H1 (cell line): ENCODE data around the gene SLC1A2. TPM values are rescaled to one million over a fixed set of nuclear protein-coding genes. Genes with fewer than 3 reads are reported as not detected.

Experiments
- CTCF ChIA-PET: fragments of 300-600 bp; sonication (Branson Sonifier 250); formaldehyde crosslinking; loops from one replicate; lab custom pipeline; 2021; ENCODE audit not compliant: partially characterized antibody; lab: Charles Lee
- POLR2A ChIA-PET: fragments of 300-600 bp; sonication (Branson Sonifier 250); formaldehyde crosslinking; loops from one replicate; lab custom pipeline; 2021; ENCODE audit warnings: inconsistent platforms; ENCODE audit not compliant: partially characterized antibody; lab: Charles Lee
- DNase-seq, 2 experiments: peaks; one replicate each; pipeline versions ENCODE4 v3.0.0 to v3.0.0-alpha.2; 2010 to 2022; ENCODE audit warnings: low spot score in 2 of 2, low read depth in 1 of 2, mixed read lengths in 1 of 2
- FAIRE-seq: peaks from 2 replicates; lab custom pipeline; 2011; peaks lifted over from hg19 to GRCh38; lab: Jason Lieb, UNC
- H2AFZ ChIP-seq: 2 replicates; pipeline ENCODE4 v1.8.1; 2012; ENCODE audit warnings: low read length, inconsistent platforms
- H2AK5ac ChIP-seq: 2 replicates; pipeline ENCODE4 v1.6.1; 2013; ENCODE audit warnings: low read depth, low read length
- H2BK120ac ChIP-seq: replicated peaks from 2 replicates; pipeline ENCODE3; 2013; ENCODE audit warnings: low read depth, low read length, inconsistent platforms
- H2BK12ac ChIP-seq: 2 replicates; pipeline ENCODE4 v1.6.1; 2013; ENCODE audit warnings: low read depth, low read length
- H2BK15ac ChIP-seq: 2 replicates; pipeline ENCODE4 v1.6.1; 2013; ENCODE audit warnings: low read length
- H2BK20ac ChIP-seq: 2 replicates; pipeline ENCODE4 v1.6.1; 2013; ENCODE audit warnings: low read length
- H2BK5ac ChIP-seq: 2 replicates; pipeline ENCODE4 v1.6.1; 2013; ENCODE audit warnings: low read depth, low read length
- H3K14ac ChIP-seq: 2 replicates; pipeline ENCODE4 v1.6.1; 2013; ENCODE audit warnings: inconsistent platforms; ENCODE audit not compliant: insufficient read length
- H3K18ac ChIP-seq: 2 replicates; pipeline ENCODE4 v1.6.1; 2013; ENCODE audit warnings: low read length; ENCODE audit errors: extremely low read depth
- H3K23ac ChIP-seq: 2 replicates; pipeline ENCODE4 v1.6.1; 2013; ENCODE audit warnings: inconsistent platforms; ENCODE audit not compliant: insufficient read length
- H3K23me2 ChIP-seq: 2 replicates; pipeline ENCODE4 v1.6.1; 2013; ENCODE audit warnings: low read depth, low read length
- H3K27ac ChIP-seq: 2 replicates; pipeline ENCODE4 v1.6.1; 2011; ENCODE audit warnings: low read depth, low read length, inconsistent platforms
- H3K27me3 ChIP-seq, 4 experiments: replicated peaks in 1 of 4; 1 replicate in 1 of 4; 2 replicates in 3 of 4; pipeline versions ENCODE4 v1.6.1 to v1.8.1; 2011 to 2013; ENCODE audit warnings: low read length in 3 of 4, mild to moderate bottlenecking in 3 of 4, inconsistent platforms in 2 of 4, mixed read lengths in 2 of 4, moderate library complexity in 1 of 4; ENCODE audit not compliant: control insufficient read depth in 3 of 4, insufficient read depth in 3 of 4; ENCODE audit errors: extremely low read depth in 1 of 4
- H3K36me3 ChIP-seq, 4 experiments: 2 replicates each; pipeline versions ENCODE4 v1.6.1 to v1.8.1; 2011 to 2013; ENCODE audit warnings: mild to moderate bottlenecking in 4 of 4, low read length in 3 of 4, moderate library complexity in 2 of 4, control low read depth in 1 of 4, inconsistent platforms in 1 of 4; ENCODE audit not compliant: insufficient read depth in 4 of 4, control insufficient read depth in 2 of 4
- H3K4ac ChIP-seq: replicated peaks from 2 replicates; pipeline ENCODE3; 2013; ENCODE audit warnings: low read length, low read depth, mixed read lengths, inconsistent platforms; ENCODE audit not compliant: insufficient read length
- H3K4me1 ChIP-seq, 4 experiments: replicated peaks in 1 of 4; 1 replicate in 1 of 4; 2 replicates in 3 of 4; pipeline versions ENCODE4 v1.6.1 to v1.8.1; 2011 to 2013; ENCODE audit warnings: low read length in 3 of 4, inconsistent platforms in 2 of 4, mixed read lengths in 1 of 4; ENCODE audit not compliant: insufficient read depth in 4 of 4, control insufficient read depth in 3 of 4
- H3K4me2 ChIP-seq, 2 experiments: 2 replicates each; pipeline versions ENCODE4 v1.6.1 to v1.8.1; 2011 to 2013; ENCODE audit warnings: low read depth in 2 of 2, low read length in 2 of 2, control low read depth in 1 of 2, inconsistent platforms in 1 of 2, mild to moderate bottlenecking in 1 of 2; ENCODE audit not compliant: insufficient read depth in 1 of 2
- H3K4me3 ChIP-seq, 4 experiments: fragments of 200-600, 300-600 bp in 1 of 4; sonication (generic), shearing (Covaris generic), sonication (Bioruptor Twin) in 1 of 4; 2 replicates each; pipeline versions ENCODE4 v1.5.1 to v1.8.1; 2011 to 2016; ENCODE audit warnings: low read length in 4 of 4, low read depth in 3 of 4, control low read depth in 2 of 4, inconsistent platforms in 2 of 4, mild to moderate bottlenecking in 2 of 4, mixed read lengths in 1 of 4, moderate library complexity in 1 of 4; ENCODE audit not compliant: insufficient read depth in 2 of 4; ENCODE audit errors: extremely low read depth in 1 of 4
- H3K56ac ChIP-seq: replicated peaks from 2 replicates; pipeline ENCODE3; 2013; ENCODE audit warnings: low read depth, mild to moderate bottlenecking, mixed read lengths, low read length, inconsistent platforms; ENCODE audit not compliant: insufficient read length
- H3K79me1 ChIP-seq: 2 replicates; pipeline ENCODE4 v1.6.1; 2013; ENCODE audit warnings: low read depth, low read length, control low read depth
- H3K79me2 ChIP-seq, 2 experiments: 2 replicates each; pipeline versions ENCODE4 v1.6.1 to v1.8.1; 2012 to 2013; ENCODE audit warnings: low read length in 2 of 2, mild to moderate bottlenecking in 2 of 2, inconsistent platforms in 1 of 2; ENCODE audit not compliant: insufficient read depth in 2 of 2, control insufficient read depth in 1 of 2
- H3K9ac ChIP-seq, 4 experiments: replicated peaks in 1 of 4; 1 replicate in 1 of 4; 2 replicates in 3 of 4; pipeline versions ENCODE4 v1.6.1 to v1.8.1; 2011 to 2013; ENCODE audit warnings: low read depth in 3 of 4, low read length in 3 of 4, control low read depth in 2 of 4, mild to moderate bottlenecking in 2 of 4, moderate library complexity in 2 of 4, inconsistent platforms in 1 of 4; ENCODE audit errors: extremely low read depth in 1 of 4
- H3K9me3 ChIP-seq, 2 experiments: 2 replicates each; pipeline versions ENCODE4 v1.6.1 to v1.8.1; 2012 to 2013; ENCODE audit warnings: mild to moderate bottlenecking in 2 of 2, moderate library complexity in 2 of 2, control low read depth in 1 of 2, inconsistent platforms in 1 of 2, low read depth in 1 of 2, low read length in 1 of 2, mixed read lengths in 1 of 2; ENCODE audit not compliant: insufficient read depth in 2 of 2
- H4K20me1 ChIP-seq, 2 experiments: replicated peaks in 1 of 2; 2 replicates each; pipeline versions ENCODE3 to v1.8.1; 2011 to 2013; ENCODE audit warnings: inconsistent platforms in 2 of 2, low read length in 2 of 2, mild to moderate bottlenecking in 1 of 2; ENCODE audit not compliant: insufficient read depth in 2 of 2, control insufficient read depth in 1 of 2
- H4K5ac ChIP-seq: 2 replicates; pipeline ENCODE4 v1.6.1; 2013; ENCODE audit warnings: low read length, low read depth, mixed read lengths, inconsistent platforms; ENCODE audit not compliant: insufficient read length
- H4K8ac ChIP-seq: 2 replicates; pipeline ENCODE4 v1.8.0; 2013; ENCODE audit warnings: mild to moderate bottlenecking, moderate library complexity, low read length, inconsistent platforms; ENCODE audit not compliant: insufficient read depth; ENCODE audit errors: extremely low read depth
- H4K91ac ChIP-seq: replicated peaks from 2 replicates; pipeline ENCODE3; 2013; ENCODE audit warnings: low read length, mixed read lengths, inconsistent platforms; ENCODE audit not compliant: insufficient read length
- BACH1 ChIP-seq: IDR thresholded peaks from 2 replicates; pipeline ENCODE4 v1.6.1; 2012; ENCODE audit warnings: low read length, improper control_type of control experiment
- BRCA1 ChIP-seq: IDR thresholded peaks from 2 replicates; pipeline ENCODE4 v1.6.1; 2012; ENCODE audit warnings: low read depth, low read length, improper control_type of control experiment
- JUN ChIP-seq: IDR thresholded peaks from 2 replicates; pipeline ENCODE4 v1.6.1; 2011; ENCODE audit warnings: low read depth, mild to moderate bottlenecking, improper control_type of control experiment, low read length
- KDM1A ChIP-seq: fragments of 200-600, 300-600 bp; sonication (generic); IDR thresholded peaks from 2 replicates; pipeline ENCODE4 v1.7.1; 2016; ENCODE audit warnings: mild to moderate bottlenecking, low read length, borderline replicate concordance
- TAF7 ChIP-seq: optimal IDR thresholded peaks from 2 replicates; pipeline ENCODE3; 2011; ENCODE audit warnings: low read depth, mild to moderate bottlenecking, inconsistent platforms, low read length, moderate library complexity, borderline replicate concordance
- WGBS, 2 experiments: shearing (Covaris generic) in 1 of 2; methylation state at CpG; one replicate each; pipeline versions ENCODE4 v1.1.6 to v1.1.7; 2013 to 2015; ENCODE audit warnings: low lambda C conversion rate in 2 of 2, mixed read lengths in 2 of 2, inconsistent platforms in 1 of 2, low coverage in 1 of 2, missing lambda C conversion rate in 1 of 2; ENCODE audit not compliant: insufficient replicate concordance in 2 of 2, insufficient coverage in 1 of 2, insufficient read length in 1 of 2; ENCODE audit errors: extremely low coverage in 1 of 2, missing lambda C conversion rate in 1 of 2; 5-methylcytosine and 5-hydroxymethylcytosine counted together
- polyA plus RNA-seq, 7 experiments: library from polyadenylated mRNA; depleted of rRNA in 3 of 7; stranded (reverse) in 5 of 7; unstranded in 2 of 7; fragments of >200 nt in 5 of 7; fragments of 200-250 nt in 2 of 7; gene quantifications; 1 replicate in 5 of 7; 2 replicates in 1 of 7; 4 replicates in 1 of 7; pipeline versions ENCODE4 v1.2.1 to v1.2.3, GENCODE V29; 2011 to 2013; ENCODE audit warnings: missing spikeins in 2 of 7, mixed read lengths in 2 of 7
- total RNA-seq: library from RNA; stranded (reverse); fragmentation: NEBNext Ultra II Directional; extraction: Animal tissue kit (Norgen Biotek cat#: 25700); gene quantifications from 2 replicates; pipeline ENCODE4 v1.2.1, GENCODE V29; 2021

SLC1A2 gene
- total and polyA plus RNA-seq, 2 of the 8 experiments (the other 6 are each of a cell fraction or from before 2014, with no cell fraction given) = 0.57 to 1.2 TPM

- H3K4me1 ChIP-seq = peaks cover 0 to 5% (median 0%) of the 10 kb centered on the region in 4 experiments; a peak in 1 of 7 replicates
- no peak overlapping the region for H3K4me3 ChIP-seq
- H3K9me3 ChIP-seq = no peaks in the 10 kb centered on the region
- no peaks in the 10 kb centered on the region for H3K36me3 ChIP-seq
- no peak overlapping the region for H3K4ac ChIP-seq
- H3K56ac ChIP-seq = no peak overlapping the region
- H3K14ac ChIP-seq = no peak overlapping the region
- H3K79me2 ChIP-seq = no peaks in the 10 kb centered on the region
- no peaks in the 10 kb centered on the region; a peak in 1 of 7 replicates for H3K27me3 ChIP-seq
- H2BK5ac ChIP-seq = no peak overlapping the region
- no peak overlapping the region for H3K9ac ChIP-seq
- no peak overlapping the region for H2AK5ac ChIP-seq
- H4K20me1 ChIP-seq = no peaks in the 10 kb centered on the region
- POLR2A ChIA-PET = no interaction called here
- H2BK15ac ChIP-seq = no peak overlapping the region
- 84% methylated on average over 3 of the region's 3 CpGs; no CpG with 5 or more reads in 1 of the 2 experiments for WGBS, 2 experiments
- H3K23me2 ChIP-seq = no peaks in the 10 kb centered on the region; the same call in 1 of the 2 replicates
- no peak overlapping the region for H2BK20ac ChIP-seq
- H2BK120ac ChIP-seq = no peak overlapping the region
- CTCF ChIA-PET = no interaction called here
- no peak for FAIRE-seq
- no peak overlapping the region for H4K91ac ChIP-seq
- no peak overlapping the region; the same call in 1 of the 2 replicates for H3K18ac ChIP-seq
- no peak overlapping the region for H4K5ac ChIP-seq
- H2BK12ac ChIP-seq = no peak overlapping the region
- no peaks in the 10 kb centered on the region for H3K79me1 ChIP-seq
- H3K27ac ChIP-seq = no peak overlapping the region
- no peak overlapping the region for H3K4me2 ChIP-seq
- H3K23ac ChIP-seq = no peak overlapping the region
- DNase-seq = no peak
- no peak overlapping the region for H2AFZ ChIP-seq
- no peak overlapping the region for H4K8ac ChIP-seq
- TF ChIP-seq KDM1A (no peak), JUN (no peak), TAF7 (no peak), BACH1 (no peak), BRCA1 (no peak)
These were observed 96.9 kb downstream of the SLC1A2 start for GRCh38 chr11:35322318-35322979.
